Small intestine (tissue), 7 donors: ENCODE measurements around the gene ZBTB7B. TPM values are rescaled to one million over a fixed set of nuclear protein-coding genes. Genes with fewer than 3 reads are reported as not detected.

ENCODE experiments used
- DNase-seq, 2 donors: peaks; one replicate each; pipeline versions ENCODE4 v3.0.0 to v3.0.0-alpha.2; 2013
- FAIRE-seq: peaks from 2 replicates; lab custom pipeline; 2012; peaks lifted over from hg19 to GRCh38; lab: Jason Lieb, UNC
- H3K27ac ChIP-seq, 3 donors: one replicate each; pipeline ENCODE4 v1.5.1; 2013; ENCODE audit warnings: low read length in 2 of 3, mild to moderate bottlenecking in 2 of 3, control low read depth in 1 of 3, inconsistent platforms in 1 of 3, low read depth in 1 of 3, moderate library complexity in 1 of 3
- H3K27me3 ChIP-seq, 3 donors: one replicate each; pipeline ENCODE4 v1.6.1; 2013; ENCODE audit warnings: low read length in 3 of 3, inconsistent platforms in 1 of 3; ENCODE audit not compliant: control insufficient read depth in 3 of 3, insufficient read depth in 3 of 3
- H3K36me3 ChIP-seq, 3 donors: one replicate each; pipeline ENCODE4 v1.6.1; 2013; ENCODE audit warnings: low read length in 3 of 3, inconsistent platforms in 1 of 3, low read depth in 1 of 3, mild to moderate bottlenecking in 1 of 3, moderate library complexity in 1 of 3; ENCODE audit not compliant: control insufficient read depth in 3 of 3, insufficient read depth in 2 of 3
- H3K4me1 ChIP-seq, 3 donors: one replicate each; pipeline ENCODE4 v1.6.1; 2013; ENCODE audit warnings: low read length in 2 of 3, inconsistent platforms in 1 of 3, low read depth in 1 of 3, mild to moderate bottlenecking in 1 of 3, moderate library complexity in 1 of 3; ENCODE audit not compliant: control insufficient read depth in 3 of 3, insufficient read depth in 2 of 3
- H3K4me3 ChIP-seq, 3 donors: one replicate each; pipeline ENCODE4 v1.5.1; 2013; ENCODE audit warnings: low read length in 3 of 3, control low read depth in 1 of 3, inconsistent platforms in 1 of 3, low read depth in 1 of 3, mild to moderate bottlenecking in 1 of 3, moderate library complexity in 1 of 3
- H3K9me3 ChIP-seq, 2 donors: one replicate each; pipeline ENCODE4 v1.6.1; 2013; ENCODE audit warnings: low read depth in 1 of 2, low read length in 1 of 2; ENCODE audit not compliant: control insufficient read depth in 2 of 2, insufficient read depth in 1 of 2
- WGBS, 3 donors: extraction: QIAGEN DNeasy Blood & Tissue Kit; methylation state at CpG; one replicate each; pipeline ENCODE4 v1.1.7; 2013; 5-methylcytosine and 5-hydroxymethylcytosine counted together
- polyA plus RNA-seq, 4 donors: library from polyadenylated mRNA; stranded (reverse) in 3 of 4; unstranded in 1 of 4; fragments of 200-250 nt in 3 of 4; fragments of 120-200 nt in 1 of 4; gene quantifications; one replicate each; pipeline versions ENCODE4 v1.2.1 to v1.2.3, GENCODE V29; 2013
- donor health status: healthy with polysubstance abuse.
- donor health status: control.
- donor health status: control.
- donor health status: Bipolar disorder and iron deficiency.
- donor health status: healthy.

ZBTB7B gene
- polyA plus RNA-seq, 4 donors, result 51.5 to 222 (median 115) TPM

DNA sequence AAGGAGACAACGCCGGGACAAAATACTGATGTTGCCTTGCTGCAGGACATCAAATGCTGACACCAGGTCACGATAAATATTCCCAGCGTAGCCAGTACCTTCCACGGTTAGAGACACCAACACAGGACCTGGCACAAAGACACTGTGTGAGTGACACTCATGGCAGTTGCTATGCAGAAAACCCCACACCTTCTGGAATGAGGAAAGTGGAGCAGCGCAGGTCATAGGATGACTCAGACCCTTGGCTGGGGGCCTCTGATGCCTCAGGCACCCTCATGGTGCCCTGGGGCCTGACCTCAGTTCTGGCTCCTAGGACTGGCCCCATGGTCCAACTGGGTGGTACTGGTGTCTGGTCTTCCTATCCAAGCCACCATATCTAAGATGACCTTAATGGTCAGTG lies 24.0 kb downstream of the ZBTB7B start:
- 90 to 91% (median 90%) methylated on average over 6 of the region's 6 CpGs for WGBS, 3 donors
- no peak overlapping the region for H3K4me3 ChIP-seq
- FAIRE-seq, result no peak

DNA sequence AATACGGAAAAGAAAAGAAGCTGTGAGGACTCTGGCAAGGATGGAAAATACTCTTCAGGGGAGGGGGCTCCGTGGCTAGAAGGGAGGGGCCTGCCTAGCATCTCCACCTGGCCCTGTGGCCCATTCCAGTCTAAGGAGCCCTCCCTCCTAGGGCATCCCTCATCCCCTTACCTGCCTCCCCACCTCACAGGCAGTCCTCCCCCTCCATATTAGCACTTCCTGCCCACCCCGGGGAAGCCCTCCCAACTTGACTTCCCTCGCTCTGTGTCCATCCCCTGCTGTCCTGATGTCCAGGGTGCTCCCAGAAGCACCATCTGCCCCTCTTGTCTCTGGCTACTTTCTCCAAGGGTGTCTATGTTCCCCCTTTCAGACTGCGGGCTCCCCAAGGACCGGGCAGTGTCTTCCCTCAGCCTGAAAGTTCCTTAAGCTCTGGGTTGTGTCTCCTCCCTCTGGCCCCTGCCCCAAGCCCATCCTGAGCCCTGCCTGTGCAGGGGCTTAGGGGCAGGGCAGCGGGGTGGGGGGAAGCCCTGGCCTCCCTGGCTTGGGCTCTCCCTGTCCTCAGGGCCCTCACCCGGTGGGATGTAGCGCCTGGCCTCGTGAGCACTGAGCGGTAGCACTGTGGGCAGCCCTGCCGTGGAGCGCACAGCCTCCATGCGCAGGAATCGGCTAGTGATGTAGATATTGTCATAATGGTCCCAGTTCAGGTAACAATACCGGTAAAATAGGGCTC lies 27.1 kb downstream of the ZBTB7B start:
- DNase-seq, result no peak
- 84 to 86% (median 85%) methylated on average over 15 to 16 of the region's 16 CpGs for whole genome bisulfite sequencing, 3 donors
- no peak for FAIRE-seq
- H3K27me3 ChIP-seq, result no peaks in the 10 kb centered on the region
- H3K9me3 ChIP-seq, result no peaks in the 10 kb centered on the region
- H3K36me3 ChIP-seq, result peaks cover 0 to 2% (median 0%) of the 10 kb centered on the region in 3 donors
- no peak overlapping the region for H3K27ac ChIP-seq
- no peak overlapping the region for H3K4me3 ChIP-seq
- H3K4me1 ChIP-seq, result no peaks in the 10 kb centered on the region

More for the DNA sequence above, 24.0 kb downstream of the ZBTB7B start:
- H3K4me1 ChIP-seq, result no peaks in the 10 kb centered on the region
- no peak for DNase-seq
- peaks cover 0 to 3% (median 0%) of the 10 kb centered on the region in 3 donors for H3K36me3 ChIP-seq
- no peak overlapping the region for H3K27ac ChIP-seq
- H3K27me3 ChIP-seq, result no peaks in the 10 kb centered on the region
- no peaks in the 10 kb centered on the region for H3K9me3 ChIP-seq

DNA sequence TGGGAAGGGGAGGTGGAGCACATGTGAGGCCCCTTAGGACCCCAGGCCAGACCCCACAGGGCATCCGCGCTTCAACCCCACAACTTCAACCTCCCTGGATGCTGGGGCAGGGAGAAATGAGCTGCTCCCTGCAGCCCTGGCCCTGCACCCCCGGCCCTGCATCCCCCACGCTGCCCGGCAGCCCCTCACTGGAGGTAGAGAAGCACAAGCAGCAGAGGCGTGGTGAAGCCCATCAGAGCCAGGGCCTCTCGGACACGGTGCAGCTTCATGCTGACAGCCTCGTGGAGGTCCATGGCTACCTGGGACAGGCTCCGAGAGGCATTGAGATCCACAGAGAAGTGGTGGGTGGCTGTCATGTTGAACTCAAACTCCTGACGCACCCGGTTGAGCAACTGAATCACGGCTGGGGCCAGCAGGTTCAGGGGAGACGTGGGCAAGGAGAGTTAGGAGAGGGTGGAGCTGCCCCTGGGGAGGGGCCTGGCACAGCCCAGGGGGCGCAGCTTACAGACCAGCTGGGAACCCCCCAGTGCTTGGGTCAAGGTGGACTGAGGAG lies 27.7 kb downstream of the ZBTB7B start:
- no peaks in the 10 kb centered on the region for H3K9me3 ChIP-seq
- H3K36me3 ChIP-seq, result peaks cover 0 to 2% (median 0%) of the 10 kb centered on the region in 3 donors
- no peak overlapping the region for H3K27ac ChIP-seq
- DNase-seq (no peak), FAIRE-seq (no peak)
- 84 to 86% (median 86%) methylated on average over 15 of the region's 15 CpGs for WGBS, 3 donors
- no peaks in the 10 kb centered on the region for H3K27me3 ChIP-seq
- H3K4me3 ChIP-seq, result no peak overlapping the region
- H3K4me1 ChIP-seq, result no peaks in the 10 kb centered on the region

DNA sequence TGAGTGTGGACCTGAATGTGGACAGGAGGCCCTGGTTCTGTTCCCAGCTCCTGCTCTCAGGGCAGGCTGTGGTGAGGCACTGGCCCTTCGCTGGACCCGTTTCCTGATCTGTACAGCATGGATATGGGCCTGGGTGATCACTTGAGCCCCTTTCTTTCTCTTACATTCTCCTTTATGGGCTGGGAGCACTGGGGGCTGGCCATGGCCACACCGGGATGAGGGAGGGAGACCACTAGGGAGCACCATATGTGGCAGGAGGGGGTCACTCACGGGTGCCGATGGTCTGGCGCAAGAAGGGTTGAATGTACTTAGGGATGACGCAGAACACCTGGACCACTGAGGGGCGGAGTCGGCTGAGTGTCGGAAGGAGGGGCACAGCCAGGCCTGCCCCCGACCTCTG lies 28.3 kb downstream of the ZBTB7B start:
- DNase-seq (no peak), FAIRE-seq (no peak)
- no peaks in the 10 kb centered on the region for H3K9me3 ChIP-seq
- 76 to 93% (median 90%) methylated on average over 10 to 11 of the region's 11 CpGs for WGBS, 3 donors
- peaks cover 0 to 2% (median 0%) of the 10 kb centered on the region in 3 donors for H3K36me3 ChIP-seq
- H3K4me1 ChIP-seq, result no peaks in the 10 kb centered on the region
- H3K27ac ChIP-seq, result no peak overlapping the region
- H3K27me3 ChIP-seq, result no peaks in the 10 kb centered on the region
- H3K4me3 ChIP-seq, result no peak overlapping the region

DNA sequence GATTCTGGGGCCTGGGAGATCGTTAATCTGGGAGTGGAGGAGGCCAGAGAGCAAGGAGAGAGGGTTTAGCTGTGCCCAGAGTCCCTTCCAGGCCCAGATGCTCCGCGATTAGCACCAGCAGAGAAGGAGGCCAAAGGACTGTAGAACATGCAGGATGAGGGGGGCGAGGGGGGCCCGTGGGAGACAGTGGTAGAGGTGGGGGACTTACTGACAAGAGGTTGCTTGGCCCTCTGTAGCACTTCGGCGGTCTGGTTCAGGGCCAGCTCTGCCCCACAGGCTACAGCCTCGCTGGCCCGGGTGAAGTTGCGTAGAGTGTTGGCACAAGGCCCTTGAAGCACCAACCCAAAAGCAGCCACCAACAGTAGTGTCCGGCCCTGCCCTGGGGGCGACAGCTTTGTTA lies 30.3 kb downstream of the ZBTB7B start:
- no peak overlapping the region for H3K4me3 ChIP-seq
- H3K9me3 ChIP-seq, result no peaks in the 10 kb centered on the region
- DNase-seq (no peak), FAIRE-seq (no peak)
- H3K27me3 ChIP-seq, result no peaks in the 10 kb centered on the region
- peaks cover 0 to 3% (median under 1%) of the 10 kb centered on the region in 3 donors for H3K4me1 ChIP-seq
- H3K27ac ChIP-seq, result no peak overlapping the region
- WGBS, 3 donors, result 83 to 90% (median 88%) methylated on average over 11 to 12 of the region's 12 CpGs
- peaks cover 0 to 2% (median 0%) of the 10 kb centered on the region in 3 donors for H3K36me3 ChIP-seq

DNA sequence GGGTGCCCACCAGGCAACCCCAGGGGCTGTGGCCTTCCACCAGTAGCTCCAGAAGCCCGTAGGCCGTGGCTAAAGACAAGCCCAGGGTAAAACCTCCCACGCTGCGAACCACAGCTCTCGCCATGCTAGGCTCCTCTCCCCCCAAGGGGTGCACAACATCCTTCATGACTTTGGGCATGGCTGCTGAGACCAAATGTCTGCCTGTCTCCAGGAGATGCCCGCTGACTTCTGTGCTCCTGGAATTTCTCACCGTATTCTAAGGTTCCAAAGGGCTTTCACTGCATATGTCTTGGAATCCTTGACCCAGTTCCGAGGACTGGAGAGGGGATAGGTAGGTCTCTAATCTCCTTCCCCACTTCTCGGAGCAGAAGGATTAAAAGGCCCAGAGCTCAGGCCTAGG lies 30.9 kb downstream of the ZBTB7B start, which contains the start of the genes DCST1 and DCST2:
DCST1 (plus strand) TSS at position 301 of the 400 bp plus-strand sequence. CDS start 213 bp downstream, outside the sequence.
DCST2 (minus strand) TSS at position 258 of the 400 bp plus-strand sequence; CDS start at position 178, 80 bp downstream.
- WGBS, 3 donors, result 89 to 95% (median 93%) methylated on average over 9 of the region's 9 CpGs
- Histone ChIP-seq H3K27ac (no peak within 1 kb of the TSS), H3K27me3 (no peaks in the 10 kb centered on the region), H3K4me3 (no peak within 1 kb of the TSS), H3K9me3 (no peaks in the 10 kb centered on the region), H3K36me3 (peaks cover 0 to 2% (median 0%) of the 10 kb centered on the region in 3 donors), H3K4me1 (peaks cover 0 to 7% (median 6%) of the 10 kb centered on the region in 3 donors)
- DNase-seq, result no peak
- FAIRE-seq, result no peak

DNA sequence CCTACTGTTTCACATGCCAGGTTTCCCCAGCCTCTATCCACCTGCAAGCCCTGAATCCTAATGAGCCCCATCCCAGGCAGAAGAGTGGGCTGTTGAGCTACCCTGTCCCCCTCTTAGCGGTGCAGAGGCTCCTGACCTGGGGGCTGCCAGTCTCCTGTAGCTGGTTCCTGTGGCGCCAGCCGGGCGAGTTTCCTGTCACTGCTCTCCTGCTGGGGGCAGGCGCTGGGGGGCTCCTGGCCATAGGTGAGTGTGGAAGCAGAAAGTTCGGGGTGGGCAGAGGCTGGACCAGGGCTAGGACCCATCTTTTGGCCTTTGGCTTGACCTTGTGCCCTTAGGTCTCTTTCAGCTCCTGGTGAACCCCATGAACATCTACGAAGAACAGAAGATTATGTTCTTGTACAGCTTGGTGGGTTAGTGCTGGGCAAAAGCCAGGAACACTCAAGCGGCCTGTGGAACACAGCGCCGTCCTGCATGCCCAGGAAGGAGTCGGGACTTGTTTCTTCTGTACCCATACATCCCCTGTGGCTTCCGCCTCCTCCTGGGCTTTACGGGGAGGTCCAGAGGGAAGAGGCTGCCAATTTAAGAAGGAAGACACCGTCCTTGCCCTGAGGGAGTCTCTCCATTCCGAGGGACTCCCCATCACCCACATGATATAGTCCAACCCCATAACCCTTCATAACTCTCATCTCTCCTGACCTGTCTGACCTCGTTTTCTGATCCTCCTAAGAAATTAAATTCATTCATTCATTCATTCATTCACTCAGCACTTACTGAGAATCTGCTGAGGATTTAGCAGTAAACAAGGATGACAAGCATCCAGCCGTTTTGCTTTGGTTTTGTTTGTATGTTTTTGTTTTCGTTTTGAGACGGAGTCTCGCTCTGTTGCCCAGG lies 32.0 kb downstream of the ZBTB7B start:
- peaks cover 0 to 12% (median 8%) of the 10 kb centered on the region in 3 donors for H3K4me1 ChIP-seq
- no peaks in the 10 kb centered on the region for H3K27me3 ChIP-seq
- FAIRE-seq (no peak), DNase-seq (no peak)
- WGBS, 3 donors, result 84 to 88% (median 87%) methylated on average over 20 of the region's 20 CpGs
- no peak overlapping the region for H3K27ac ChIP-seq
- no peak overlapping the region for H3K4me3 ChIP-seq
- no peaks in the 10 kb centered on the region for H3K9me3 ChIP-seq
- peaks cover 0 to 2% (median 0%) of the 10 kb centered on the region in 3 donors for H3K36me3 ChIP-seq

DNA sequence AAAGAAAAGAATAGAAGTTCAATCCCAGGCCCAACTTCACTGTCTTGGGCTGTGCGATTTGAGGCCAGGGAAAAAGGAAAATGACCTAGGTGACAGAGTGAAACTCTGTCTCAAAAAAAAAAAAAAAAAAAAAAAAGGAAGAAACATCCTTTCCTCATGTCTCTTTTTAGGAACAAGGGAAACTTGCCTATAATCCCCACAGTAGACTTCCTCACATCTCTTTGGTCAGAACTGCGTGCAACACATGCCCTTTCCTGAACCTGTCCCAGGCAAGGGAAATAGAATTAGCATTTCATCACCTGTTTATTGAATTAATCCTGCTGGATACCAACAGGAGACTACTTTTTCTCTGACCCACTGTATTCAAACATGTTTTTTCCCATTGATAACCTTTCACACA lies 33.3 kb downstream of the ZBTB7B start:
- Histone ChIP-seq H3K4me1 (peaks cover 0 to 12% (median 8%) of the 10 kb centered on the region in 3 donors), H3K9me3 (no peaks in the 10 kb centered on the region), H3K27me3 (no peaks in the 10 kb centered on the region), H3K27ac (no peak overlapping the region), H3K4me3 (no peak overlapping the region), H3K36me3 (peaks cover 0 to 2% (median 0%) of the 10 kb centered on the region in 3 donors)
- FAIRE-seq (no peak), DNase-seq (no peak)
- 83 to 100% (median 92%) methylated on average over 2 of the region's 2 CpGs for WGBS, 3 donors
